GM19438 (cell line): ENCODE measurements around the gene TMEM92.

Experiments
- ATAC-seq: cut with Tn5 transposase; IDR thresholded peaks from one replicate; pipeline ENCODE4 v1.9.1; 2021; ENCODE audit warnings: low read depth; ENCODE audit not compliant: unreplicated experiment

The TMEM92 gene

DNA sequence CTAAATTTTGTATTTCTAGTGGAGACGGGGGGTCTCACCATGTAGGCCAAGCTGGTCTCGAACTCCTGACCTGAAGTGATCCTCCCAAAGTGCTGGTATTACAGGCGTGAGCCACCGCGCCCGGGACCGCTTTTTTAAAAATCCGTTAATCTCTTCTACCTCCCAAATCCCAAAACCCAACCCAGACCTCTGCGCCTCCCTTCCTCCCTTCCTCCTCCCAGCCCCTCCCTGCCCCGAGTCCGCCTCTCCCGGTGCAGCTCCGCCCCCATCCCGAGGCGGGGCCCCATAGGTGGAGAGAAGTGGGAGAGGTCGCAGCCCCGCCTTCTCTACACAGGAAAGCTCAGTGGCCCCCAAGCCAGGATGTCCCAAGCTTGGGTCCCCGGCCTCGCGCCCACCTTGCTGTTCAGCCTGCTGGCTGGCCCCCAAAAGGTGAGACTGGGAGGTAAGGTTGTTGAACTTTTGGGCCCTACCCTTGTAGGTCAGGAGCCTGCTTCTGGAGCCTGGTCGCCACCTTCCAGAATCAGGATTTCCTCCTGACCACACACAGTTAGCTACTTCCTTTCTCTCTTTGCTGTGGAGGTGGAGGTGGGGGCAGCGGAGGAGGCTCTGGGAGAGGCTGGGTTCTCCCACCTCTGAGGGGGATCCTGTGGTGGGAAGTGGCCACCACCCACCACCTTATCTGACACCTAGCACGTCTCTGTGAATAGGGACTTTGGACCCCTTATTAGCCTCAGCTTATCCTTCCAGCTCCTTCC is at the start of gene TMEM92:
Gene TMEM92, plus strand, starts transcription at position 325 of the 755 bp plus-strand sequence. Its CDS starts 36 bp downstream, at position 361.
- ATAC-seq: no peak

- no peak for ATAC-seq
These were observed 48.5 kb upstream of the TMEM92 start for GRCh38 chr17:50225701-50226240.

DNA sequence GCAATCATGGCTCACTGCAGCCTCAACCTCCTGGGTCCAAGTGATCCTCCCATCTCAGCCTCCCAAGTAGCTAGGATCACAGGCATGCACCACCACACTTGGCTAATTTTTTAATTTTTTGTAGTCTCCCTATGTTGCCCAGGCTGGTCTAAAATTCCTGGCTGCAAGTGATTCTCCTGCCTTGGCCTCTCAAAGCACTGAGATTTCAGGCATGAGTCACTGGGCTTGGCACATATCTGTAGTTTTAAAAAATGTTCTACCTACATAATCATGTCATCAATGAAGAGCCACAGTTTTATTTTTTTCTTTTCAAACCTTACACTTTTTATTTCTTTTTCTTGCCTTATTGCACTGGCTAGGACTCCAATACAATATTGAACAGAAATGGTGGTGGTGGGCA is 39.7 kb upstream of the TMEM92 start:
- no peak for ATAC-seq

GRCh38 chr17:50237901-50238300 is 36.4 kb upstream of the TMEM92 start:
- ATAC-seq: no peak

DNA sequence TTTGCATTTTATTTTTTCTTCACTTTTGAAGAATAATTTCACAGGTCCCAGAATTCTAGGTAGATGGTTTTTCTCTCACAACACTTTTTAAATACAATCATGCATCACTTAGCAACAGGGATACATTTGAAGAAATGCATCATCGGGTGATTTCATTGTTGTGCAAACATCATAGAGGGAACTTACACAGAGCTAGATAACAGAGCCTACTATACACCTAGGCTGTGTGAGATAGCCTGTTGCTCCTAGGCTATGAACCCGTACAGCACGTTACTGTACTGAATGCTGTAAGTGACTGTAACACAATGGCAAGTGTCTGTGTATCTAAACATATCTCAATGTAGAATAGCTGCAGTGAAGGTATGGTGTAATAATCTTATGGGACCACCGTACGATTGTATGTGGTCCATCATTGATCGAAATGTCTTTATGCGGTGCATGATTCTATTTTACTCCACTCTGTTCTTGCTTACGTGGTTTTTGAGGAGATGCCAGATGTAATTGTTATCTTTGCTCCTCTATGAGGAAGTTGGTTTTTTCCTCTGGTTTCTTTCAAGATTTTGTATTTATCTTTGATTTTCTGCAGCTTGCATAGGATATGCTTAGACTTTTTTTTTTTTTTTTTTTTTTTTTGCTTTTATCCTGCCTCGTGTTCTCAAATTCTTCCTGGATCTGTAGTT is 35.5 kb upstream of the TMEM92 start:
- ATAC-seq: no peak

- ATAC-seq: no peak
These were observed 34.3 kb upstream of the TMEM92 start for GRCh38 chr17:50239937-50240336.

GRCh38 chr17:50240851-50241250 is 33.4 kb upstream of the TMEM92 start:
- ATAC-seq: no peak

- ATAC-seq: no peak
These were observed 32.8 kb upstream of the TMEM92 start for GRCh38 chr17:50241431-50241830.

GRCh38 chr17:50244771-50245170 is 29.5 kb upstream of the TMEM92 start:
- no peak for ATAC-seq

- ATAC-seq: no peak
These were observed 26.0 kb upstream of the TMEM92 start for GRCh38 chr17:50248255-50248654.

DNA sequence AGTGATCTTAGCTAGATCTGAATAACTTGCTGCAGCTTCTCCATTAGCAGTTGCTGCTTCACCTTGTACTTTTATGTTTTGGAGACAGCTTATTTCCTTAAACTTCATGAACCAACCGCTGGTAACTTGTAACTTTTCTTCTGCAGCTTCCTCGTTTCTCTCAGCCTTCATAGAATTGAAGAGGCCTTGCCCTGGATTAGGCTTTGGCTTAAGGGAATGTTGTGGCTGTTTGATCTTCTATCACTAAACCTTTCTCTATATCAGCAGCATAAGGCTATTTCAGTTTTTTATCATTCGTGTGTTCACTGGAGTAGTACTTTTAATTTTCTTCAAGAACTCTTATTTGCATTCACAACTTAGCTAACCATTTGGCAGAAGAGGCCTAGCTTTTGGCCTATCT is 21.5 kb upstream of the TMEM92 start:
- no peak for ATAC-seq

- no peak for ATAC-seq
These were observed 18.3 kb upstream of the TMEM92 start for GRCh38 chr17:50255766-50256635.

DNA sequence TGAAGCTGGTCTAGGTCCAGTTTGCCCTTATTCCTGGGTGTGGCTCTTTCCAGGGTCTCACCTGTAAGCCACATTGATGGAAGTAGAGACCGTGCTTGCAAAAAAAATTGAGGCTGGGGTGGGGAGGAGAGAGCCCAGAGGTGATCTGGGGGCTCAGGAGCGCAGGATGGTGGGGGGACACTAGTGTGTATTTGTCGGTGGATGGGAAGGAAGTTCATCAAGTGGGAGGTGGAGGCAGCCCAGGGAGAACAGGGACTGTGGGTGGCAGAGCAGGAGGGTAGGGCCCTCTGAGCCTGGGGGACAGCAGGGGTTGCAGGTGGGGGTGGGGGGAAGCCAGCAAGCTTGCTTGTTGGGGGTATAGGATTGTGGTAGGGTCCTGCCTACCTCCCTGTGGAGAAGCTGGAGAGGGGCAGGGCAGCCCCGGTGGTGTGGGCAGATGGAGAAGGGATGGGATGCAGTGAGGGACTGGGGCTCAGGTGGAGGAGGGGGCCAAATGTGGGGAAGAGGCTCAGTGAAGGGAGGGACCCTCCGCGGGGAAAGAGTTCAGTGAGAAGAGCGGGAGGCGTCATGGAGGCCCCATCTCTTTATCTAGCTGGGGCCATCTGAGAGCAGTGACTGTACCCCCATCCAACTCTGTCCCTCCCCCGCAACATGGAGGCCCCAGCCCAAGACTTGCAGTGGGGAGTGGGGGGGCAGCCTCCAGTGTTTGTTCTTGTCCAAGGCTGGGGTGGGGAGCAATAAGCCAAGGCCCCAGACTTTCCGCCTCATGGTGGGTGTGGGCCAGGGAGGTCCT is 17.2 kb upstream of the TMEM92 start:
- ATAC-seq: no peak

- ATAC-seq: no peak
These were observed 16.5 kb upstream of the TMEM92 start for GRCh38 chr17:50257676-50258224.

DNA sequence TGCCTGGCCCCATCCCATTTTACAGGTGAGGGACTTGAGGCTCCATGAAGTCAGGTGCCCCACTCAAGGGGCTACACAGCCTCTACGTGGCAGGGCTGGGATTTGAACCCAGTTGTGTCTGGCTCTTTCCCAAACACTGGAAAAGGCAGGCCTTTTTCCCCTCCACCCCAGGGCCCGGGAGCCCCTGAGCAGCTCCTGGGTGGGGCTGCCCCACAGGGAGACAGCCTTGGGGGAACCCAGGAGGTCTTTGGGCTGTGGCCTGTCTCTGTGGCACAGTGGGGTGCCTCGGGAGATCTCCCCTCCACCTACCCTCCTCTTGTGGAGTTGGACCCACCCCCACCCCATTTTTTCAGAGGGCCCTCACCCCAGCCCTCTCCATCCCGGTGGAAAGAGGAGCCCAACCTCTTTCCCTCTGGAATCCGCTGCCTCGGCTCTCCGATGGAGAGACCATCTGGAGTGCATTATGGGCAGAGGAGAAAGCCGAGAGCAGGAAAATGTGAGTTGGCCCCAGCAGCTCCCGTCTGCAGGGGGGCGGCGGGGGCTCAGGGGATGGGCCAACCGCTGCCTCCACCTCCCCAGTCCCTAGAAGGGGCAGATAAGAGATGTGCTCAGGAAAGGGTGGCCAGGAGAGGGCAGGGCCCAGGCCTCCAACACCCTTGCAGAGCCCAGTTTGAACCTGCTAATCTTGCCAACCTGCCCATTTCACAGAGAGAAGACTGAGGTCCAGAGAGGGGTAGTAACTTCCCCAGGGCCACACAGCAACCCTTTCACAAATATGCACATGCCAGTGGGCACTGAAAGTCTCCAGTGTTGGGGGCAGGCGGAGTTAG is 15.4 kb upstream of the TMEM92 start:
- ATAC-seq: no peak

GRCh38 chr17:50259477-50260324 is 14.6 kb upstream of the TMEM92 start:
- ATAC-seq: no peak

DNA sequence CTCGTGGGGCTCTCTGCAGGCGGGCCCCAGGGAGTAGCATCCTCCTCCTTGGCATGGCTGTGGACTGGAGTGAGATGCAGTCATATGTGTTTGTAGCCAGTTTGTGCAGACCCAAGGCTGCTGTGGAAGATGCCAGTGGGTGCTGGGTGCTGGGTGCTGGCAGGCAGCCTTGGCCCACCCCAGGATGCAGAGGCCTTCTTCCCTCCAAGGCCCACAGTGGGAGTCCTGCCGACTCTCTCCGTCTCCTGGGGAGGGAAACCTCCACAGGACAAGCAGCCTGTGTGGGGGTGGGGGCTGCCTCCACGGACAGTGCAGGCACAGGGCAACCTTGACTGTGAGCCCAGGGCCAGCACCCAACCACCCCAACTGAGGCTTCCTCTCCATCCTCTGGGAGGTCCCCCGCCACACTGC is 13.8 kb upstream of the TMEM92 start:
- no peak for ATAC-seq
